ENCODE results near the gene C10orf67.

Gene C10orf67

DNA sequence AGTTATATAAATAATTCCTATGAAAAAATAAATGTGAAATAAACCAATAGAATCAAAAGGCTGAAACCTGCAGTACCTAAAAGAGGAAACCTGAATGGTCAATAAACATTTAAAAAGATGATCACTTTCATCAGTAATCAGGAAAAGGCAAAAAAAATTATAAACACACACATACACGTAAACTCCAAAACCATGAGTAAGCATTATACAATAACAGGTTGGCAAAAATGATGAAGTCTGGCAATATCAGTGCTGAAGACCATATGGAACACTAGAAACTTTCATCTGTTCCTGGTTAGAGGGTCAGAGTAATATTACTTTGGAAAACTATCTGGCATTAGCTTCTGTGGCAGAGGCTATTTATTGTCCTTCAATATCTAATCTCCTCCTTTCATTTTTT is 114.0 kb downstream of the C10orf67 start:
- no peak for DNase-seq
- TF ChIP-seq POLR2A (IDR thresholded peaks at IDR 0.05; ENCODE audit: low read length) (no peak), GATA1 (IDR thresholded peaks at IDR 0.05; ENCODE audit: low read depth, low read length) (no peak)

DNA sequence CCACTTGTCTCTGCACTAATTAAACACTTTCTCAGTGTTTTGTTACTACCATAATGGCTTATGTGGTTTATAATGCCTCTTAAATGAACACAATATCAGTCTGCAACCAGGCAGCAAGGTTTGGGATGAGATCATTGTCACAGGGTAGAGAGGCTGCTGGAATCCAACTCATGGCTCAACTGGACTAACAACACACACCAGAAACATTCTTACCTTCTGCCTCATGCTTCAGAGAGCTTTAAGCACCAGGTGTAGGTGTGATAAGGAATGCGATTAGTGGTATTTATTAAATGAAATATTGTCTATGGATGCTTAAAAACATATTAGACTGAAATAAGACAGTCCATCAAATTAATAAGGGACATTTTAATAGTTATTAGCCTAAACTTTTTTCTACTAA is 127.1 kb downstream of the C10orf67 start:
- DNase-seq: no peak
- no peak for TF ChIP-seq GATA1 (IDR thresholded peaks at IDR 0.05; ENCODE audit: low read depth, low read length)
- no peak for TF ChIP-seq POLR2A (IDR thresholded peaks at IDR 0.05; ENCODE audit: low read length)

DNA sequence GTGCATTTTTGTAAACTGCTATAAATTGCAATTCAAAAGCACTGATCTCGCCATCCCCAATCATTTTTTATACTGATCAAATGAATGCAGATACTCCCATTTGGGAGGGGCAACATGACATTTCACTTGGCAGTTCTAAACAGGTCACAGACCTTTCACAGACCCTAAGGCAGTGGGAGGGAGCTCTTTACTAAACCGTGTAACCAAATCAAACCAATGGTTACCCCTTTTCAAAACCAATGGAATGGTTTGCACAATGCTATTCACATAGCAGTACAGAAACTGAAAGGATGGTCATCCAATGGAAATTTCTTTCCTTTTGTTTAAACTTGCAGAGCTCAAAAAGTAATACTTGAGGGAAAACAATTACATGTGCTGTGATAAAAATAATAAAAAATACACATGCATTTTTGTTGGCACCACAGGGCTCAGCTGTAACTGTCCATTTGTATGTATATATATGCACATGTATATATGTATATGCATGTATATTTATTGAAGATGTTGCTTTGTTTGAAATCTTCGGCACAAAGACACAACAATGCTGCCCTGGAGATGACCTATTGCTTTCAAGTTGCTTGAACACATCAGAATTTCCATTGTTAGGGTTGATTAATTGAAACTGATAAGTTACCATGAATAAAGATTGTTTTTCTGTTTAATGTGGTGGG is 138.5 kb downstream of the C10orf67 start:
- TF ChIP-seq GATA1 (IDR thresholded peaks at IDR 0.05; ENCODE audit: low read depth, low read length): no peak
- no peak for TF ChIP-seq POLR2A (IDR thresholded peaks at IDR 0.05; ENCODE audit: low read length)
- no peak for DNase-seq

DNA sequence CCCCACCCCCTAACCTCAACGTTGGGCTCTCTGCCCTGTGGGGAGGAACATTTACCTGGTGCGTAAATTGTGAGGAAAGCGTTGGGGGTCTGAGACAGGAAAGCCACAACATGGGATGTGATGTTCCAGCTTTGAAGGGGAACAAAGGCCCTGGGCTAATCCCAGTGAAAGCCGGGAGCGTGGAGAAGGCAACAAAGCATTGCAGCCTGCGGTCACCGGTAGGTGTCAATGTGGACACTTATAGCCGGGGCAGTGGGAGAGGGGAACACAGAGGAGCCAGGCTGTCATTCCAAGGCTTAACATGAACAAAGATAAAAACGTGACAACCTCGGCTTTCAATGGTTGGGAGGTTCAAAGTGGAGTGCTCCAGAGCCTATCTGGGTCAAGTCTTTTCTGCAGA is 139.8 kb downstream of the C10orf67 start:
- DNase-seq: no peak
- TF ChIP-seq POLR2A (IDR thresholded peaks at IDR 0.05; ENCODE audit: low read length) (no peak), GATA1 (IDR thresholded peaks at IDR 0.05; ENCODE audit: low read depth, low read length) (no peak)

DNA sequence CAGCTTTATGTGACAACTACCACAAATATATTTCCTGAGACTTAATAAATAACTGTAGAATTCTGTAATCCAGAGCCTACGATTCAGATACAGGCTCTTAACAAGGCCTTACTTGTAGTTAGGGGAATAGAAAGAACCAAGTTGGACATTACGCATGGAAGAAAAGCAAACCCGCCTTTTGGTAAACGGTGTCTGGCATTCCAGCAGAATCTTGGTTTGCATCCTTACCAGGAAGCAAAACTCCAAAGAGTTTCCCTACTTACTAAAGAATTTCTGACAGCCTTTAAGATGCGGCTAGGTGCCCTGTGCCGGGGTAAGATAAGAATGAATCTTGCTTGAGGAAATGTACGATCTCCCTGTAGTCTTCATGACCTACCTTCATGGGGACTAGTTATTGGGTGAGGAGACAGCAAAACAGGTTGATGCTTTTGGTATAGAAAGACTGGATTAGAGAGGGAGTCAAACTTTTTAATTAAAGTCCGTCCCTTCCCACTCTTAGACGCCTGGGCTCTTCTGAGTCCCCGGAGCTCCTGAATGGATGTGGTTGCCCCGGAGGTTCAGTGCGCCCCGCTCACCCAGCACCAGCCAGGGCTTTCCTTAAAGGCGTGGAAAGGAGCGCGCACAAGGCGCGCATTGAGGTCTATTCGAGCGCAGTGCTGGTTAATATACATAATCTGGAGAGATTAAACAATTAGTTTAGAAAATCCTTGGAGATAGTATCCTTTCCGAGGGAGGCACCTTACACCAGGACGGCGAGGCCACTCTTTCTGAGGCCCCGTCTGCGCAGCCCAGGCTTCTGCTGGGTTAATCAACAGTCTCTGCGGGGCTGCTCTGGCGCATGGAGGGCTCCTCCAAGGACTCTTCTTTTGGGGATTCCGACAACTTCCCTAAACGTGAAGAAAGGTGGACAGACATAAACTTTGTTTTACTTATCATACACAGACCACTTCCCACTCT is 140.9 kb downstream of the C10orf67 start:
- DNase-seq: no peak
- TF ChIP-seq GATA1 (IDR thresholded peaks at IDR 0.05; ENCODE audit: low read depth, low read length) (no peak), POLR2A (IDR thresholded peaks at IDR 0.05; ENCODE audit: low read length) (no peak)

DNA sequence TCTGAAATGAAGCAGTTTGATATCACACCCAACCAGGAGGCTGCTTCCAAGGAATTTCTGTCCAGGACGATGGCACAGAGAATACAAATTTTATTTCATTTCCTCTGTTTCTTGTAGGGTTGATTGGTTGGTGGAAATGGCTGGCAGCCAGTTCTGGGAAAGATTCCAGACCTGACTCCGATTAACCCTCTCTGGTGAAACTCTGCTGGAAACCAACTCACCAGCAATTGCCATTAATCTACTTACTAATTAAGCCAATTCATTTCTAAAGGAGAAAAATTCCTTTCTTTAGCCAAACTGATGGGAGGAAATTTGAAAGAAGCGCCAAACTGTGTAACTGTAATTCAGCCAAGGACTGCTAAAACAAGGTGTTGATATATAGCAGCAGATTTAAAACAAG is 141.8 kb downstream of the C10orf67 start:
- TF ChIP-seq POLR2A (IDR thresholded peaks at IDR 0.05; ENCODE audit: low read length): no peak
- no peak for TF ChIP-seq GATA1 (IDR thresholded peaks at IDR 0.05; ENCODE audit: low read depth, low read length)
- DNase-seq: no peak

DNA sequence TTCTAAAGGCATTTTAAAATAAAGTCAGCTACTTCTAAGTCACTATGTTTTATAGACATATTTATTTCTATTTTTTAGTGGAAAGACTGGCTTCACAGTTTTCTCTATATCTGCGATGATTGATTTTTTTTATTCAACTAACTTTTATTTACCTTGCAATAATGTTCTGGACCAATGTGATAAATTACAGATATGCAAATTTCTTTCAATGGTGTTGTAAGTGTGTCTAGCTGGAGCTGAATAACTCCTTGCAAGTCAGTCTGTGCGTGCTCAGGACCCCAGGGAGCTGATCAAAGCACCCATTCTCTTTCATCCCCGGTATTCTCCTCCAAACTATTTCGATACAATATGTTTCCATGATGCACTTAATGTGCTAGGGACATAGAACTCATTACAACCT is 142.8 kb downstream of the C10orf67 start:
- no peak for DNase-seq
- TF ChIP-seq GATA1 (IDR thresholded peaks at IDR 0.05; ENCODE audit: low read depth, low read length) (no peak), POLR2A (IDR thresholded peaks at IDR 0.05; ENCODE audit: low read length) (no peak)

DNA sequence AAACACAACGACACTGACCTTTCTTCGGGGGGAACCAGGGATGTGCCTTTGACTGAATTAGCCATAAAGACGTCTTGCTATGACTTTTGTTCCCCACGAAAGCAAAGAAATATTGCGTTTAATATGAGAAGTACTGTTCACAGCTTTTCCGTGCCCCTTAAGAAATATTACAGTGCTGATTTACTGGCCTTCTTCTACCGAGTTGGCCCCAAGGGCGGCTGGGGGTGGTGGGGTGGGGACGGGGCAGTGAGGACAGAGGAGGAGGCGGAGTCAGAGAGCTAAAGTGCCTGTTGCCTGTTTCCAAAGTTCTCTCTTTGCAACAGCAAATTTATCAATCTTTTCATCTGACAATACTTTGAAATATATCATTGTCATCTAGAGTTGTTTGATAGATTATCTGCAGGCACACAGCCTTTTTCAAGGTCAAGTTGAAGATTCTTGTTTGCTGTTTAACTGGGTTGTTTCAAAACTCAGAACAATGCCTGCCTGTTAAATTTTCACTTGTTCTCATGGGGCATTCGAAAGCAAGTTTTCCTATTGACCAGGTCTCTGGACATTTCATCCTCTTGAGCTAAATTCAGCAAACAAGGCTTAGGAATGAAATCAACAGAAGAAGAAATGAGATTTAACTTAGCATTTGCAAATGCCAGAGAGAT is 143.5 kb downstream of the C10orf67 start:
- no peak for DNase-seq
- no peak for TF ChIP-seq POLR2A (IDR thresholded peaks at IDR 0.05; ENCODE audit: low read length)
- TF ChIP-seq GATA1 (IDR thresholded peaks at IDR 0.05; ENCODE audit: low read depth, low read length): no peak

DNA sequence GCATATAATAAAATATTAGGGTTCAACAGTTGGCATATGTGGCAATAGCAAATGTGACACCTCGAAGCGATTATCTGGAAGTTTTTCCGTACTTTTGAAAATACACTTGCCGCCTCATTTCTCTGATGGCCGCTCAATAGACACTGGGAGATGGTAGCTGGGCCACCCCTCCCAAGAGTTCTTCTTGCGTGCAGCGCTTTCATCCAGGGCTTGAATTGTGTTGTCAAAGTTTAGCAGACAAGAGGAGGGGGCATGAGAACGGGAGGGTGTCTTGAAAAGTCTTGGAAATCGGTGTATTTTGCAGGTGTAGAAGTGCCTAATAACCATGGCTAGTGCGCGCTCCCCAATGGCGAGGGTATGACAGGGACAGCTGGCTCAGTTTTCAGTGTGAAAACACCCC is 144.0 kb downstream of the C10orf67 start:
- TF ChIP-seq GATA1 (IDR thresholded peaks at IDR 0.05; ENCODE audit: low read depth, low read length): no peak
- no peak for TF ChIP-seq POLR2A (IDR thresholded peaks at IDR 0.05; ENCODE audit: low read length)
- DNase-seq: no peak

DNA sequence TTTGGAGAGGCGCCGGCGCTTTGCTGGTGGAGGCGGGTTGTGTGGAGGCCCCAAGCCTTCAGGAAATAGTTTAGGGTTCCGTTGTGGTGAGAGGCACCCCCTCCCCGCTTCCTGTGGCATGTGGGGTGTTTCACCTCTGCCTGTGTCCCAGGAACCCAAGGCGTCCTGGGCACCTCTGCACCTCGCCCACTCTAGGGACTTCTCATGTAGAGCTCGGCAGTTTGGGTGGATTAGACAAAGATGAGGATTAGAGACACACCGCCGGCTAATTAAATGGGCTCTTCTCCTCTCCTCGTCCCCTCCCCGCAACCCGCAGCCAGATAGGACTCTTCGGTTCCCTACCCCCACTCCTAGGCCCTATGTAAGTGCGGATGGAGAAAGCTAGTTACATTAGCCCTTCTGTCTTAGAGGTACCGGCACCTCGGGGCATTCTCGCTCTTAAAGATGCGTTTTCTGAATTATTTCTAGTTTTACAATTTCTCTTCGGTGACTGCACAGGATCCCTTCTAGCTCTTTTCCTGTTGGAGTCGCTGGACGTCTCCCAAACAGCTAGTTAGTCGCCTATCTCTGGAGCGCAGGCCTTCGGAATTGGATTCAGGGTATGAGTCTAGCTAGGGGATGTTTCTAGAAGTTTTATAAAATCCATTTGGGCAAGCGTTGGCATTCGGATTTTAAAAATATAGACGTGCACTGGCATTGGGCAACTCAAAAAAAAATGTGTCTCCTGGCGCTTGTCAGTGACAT is 144.7 kb downstream of the C10orf67 start:
- no peak for TF ChIP-seq GATA1 (IDR thresholded peaks at IDR 0.05; ENCODE audit: low read depth, low read length)
- TF ChIP-seq POLR2A (IDR thresholded peaks at IDR 0.05; ENCODE audit: low read length): no peak
- DNase-seq: no peak

DNA sequence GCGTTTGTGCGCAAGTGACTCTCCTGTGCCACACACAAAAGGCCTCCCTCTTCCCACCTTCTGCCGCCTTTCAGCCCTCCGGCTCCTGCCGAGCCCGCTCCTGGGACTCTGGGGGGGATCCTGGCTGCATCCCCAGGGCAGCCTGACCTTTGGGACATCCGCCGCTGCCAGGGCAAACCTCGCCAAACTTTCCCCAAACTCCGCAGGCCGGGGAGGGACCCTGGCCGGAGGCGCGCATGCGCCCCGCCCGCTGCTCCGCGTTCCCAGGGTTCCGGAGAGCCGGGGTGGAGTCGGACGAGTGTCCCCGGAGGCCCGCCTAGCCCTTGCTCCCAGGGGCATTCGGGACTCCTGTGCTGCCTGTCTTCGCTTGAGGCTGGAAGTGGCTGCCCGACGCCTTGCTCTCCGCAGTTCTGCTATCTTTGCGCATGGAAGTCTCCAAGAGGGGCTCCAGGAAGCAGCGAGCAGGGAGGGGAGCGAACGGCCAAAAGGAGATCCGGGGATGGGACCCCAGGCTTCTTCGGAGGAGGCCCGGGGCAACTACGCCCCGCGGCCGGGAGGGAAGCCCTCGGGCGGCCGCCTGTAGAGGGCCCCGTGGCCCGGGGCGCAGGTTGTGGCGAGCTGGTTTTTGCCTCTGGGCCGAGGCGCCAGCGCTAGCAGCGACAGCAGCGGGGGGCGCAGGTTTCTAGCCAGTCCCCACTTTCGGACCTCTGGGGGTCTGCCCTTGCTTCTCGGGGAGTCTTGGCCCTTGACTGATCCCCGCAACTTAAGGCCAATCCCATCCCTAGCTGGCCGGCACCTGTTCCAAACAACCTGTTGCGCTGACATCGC is 145.4 kb downstream of the C10orf67 start:
- TF ChIP-seq POLR2A (IDR thresholded peaks at IDR 0.05; ENCODE audit: low read length) (no peak), GATA1 (IDR thresholded peaks at IDR 0.05; ENCODE audit: low read depth, low read length) (no peak)
- DNase-seq: no peak

DNA sequence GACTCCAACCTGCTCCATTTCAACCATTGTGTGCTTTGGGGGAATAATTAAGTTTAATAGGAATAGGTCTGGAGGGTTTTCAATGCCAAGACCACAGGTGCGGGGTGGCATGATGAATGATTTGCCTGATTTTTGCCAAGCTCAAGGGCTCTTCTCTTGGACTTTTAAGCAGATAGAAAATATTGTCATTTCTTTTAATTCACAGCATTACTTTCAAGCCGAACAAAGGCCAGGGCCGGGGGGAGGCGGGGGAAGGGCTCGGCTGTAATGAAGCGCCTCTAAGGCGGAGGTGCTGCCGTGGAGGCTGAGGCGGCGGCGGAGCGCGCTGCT is 146.0 kb downstream of the C10orf67 start:
- TF ChIP-seq POLR2A (IDR thresholded peaks at IDR 0.05; ENCODE audit: low read length) (no peak), GATA1 (IDR thresholded peaks at IDR 0.05; ENCODE audit: low read depth, low read length) (no peak)

DNA sequence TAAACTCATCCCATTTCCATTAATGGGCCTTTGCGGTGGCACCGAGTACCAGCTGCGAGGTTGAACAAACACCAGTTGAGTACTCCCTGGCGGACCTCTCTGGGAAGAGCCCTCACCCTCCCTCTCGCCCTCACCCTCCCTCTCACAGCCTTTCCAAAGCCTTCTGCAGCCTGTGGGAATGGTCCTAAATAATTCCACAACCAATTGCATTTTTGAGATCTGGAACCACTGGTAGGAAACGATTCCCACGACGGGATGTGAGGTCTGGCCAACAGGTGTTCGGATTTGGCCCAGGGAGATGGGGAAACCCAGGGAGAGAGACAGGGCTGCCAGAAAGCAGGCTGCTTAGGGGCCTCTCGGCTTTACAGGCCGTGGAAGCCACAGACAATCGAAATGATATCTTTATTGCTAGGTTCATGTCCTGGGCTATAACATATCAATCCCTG is 147.2 kb downstream of the C10orf67 start:
- no peak for DNase-seq
- TF ChIP-seq GATA1 (IDR thresholded peaks at IDR 0.05; ENCODE audit: low read depth, low read length) (no peak), POLR2A (IDR thresholded peaks at IDR 0.05; ENCODE audit: low read length) (no peak)

More for the DNA sequence above, 146.0 kb downstream of the C10orf67 start:
- no peak for DNase-seq
